HG03108 (cell line): Measurements from ENCODE around the gene NUDT8.
"Not testable (repeated sequence)": the region's sequence is repeated elsewhere in the genome, so short reads cannot be mapped to it uniquely, and the experiment has no call there.

Source experiments
- ATAC-seq: cut with Tn5 transposase; IDR thresholded peaks from one replicate; pipeline ENCODE4 v1.9.1; 2021; ENCODE audit warnings: moderate library complexity; ENCODE audit not compliant: unreplicated experiment

The NUDT8 gene

DNA sequence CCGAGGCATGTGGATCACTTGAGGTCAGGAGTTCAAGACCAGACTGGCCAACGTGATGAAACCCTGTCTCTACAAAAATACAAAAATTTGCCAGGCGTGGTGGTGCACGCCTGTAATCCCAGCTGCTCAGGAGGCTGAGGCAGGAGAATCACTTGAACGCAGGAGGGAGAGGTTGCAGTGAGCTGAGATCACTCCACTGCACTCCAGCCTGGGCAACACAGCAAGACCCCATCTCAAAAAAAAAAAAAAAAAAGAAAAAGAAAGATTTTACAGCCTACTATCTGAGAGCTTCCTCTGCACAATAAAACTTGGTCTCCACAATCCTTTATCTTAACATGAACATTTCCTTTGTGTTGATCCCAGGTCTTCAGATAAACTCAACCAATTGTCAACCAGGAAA lies 31.0 kb upstream of the NUDT8 start:
- ATAC-seq = not testable (repeated sequence)

DNA sequence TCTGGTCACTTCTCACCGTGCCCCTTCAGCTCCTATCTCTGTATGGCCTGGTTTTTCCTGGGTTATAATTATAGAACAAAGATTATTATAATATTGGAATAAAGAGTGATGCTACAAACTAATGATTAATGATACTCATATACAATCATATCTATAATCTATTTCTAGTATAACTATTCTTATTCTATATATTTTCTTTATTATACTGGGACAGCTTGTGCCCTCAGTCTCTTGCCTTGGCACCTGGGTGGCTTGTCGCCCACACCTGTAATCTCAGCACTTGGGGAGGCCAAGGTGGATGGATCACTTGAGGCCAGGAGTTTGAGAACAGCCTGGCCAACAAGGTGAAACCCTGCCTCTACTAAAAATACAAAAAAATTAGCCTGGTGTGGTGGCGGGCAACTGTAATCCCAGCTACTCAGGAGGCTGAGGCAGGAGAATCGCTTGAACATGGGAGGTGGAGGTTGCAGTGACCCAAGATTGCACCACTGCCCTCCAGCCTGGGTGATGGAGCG lies 30.0 kb upstream of the NUDT8 start:
- not testable (repeated sequence) for ATAC-seq

DNA sequence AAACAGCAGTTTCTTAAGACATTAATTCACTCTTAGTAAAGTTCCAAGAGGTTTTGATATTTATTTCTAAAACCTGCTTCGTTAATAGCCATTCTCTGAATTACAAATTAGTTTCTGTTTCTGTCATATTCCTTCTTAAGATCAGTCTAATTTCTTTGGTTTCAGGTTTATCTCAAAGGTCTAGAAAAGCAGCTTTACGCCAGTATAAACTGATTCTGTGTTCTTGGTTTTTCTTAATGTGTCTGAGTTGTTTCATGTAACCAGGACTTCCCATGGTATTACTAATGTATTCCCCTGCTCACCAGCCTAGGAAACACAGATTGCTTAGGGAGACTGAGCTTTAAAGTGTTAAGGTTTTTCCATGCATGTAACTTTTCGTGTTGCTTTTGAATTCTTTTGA lies 27.6 kb upstream of the NUDT8 start:
- no peak for ATAC-seq

GRCh38 chr11:67656278-67656922 lies 26.7 kb upstream of the NUDT8 start:
- ATAC-seq = no peak

DNA sequence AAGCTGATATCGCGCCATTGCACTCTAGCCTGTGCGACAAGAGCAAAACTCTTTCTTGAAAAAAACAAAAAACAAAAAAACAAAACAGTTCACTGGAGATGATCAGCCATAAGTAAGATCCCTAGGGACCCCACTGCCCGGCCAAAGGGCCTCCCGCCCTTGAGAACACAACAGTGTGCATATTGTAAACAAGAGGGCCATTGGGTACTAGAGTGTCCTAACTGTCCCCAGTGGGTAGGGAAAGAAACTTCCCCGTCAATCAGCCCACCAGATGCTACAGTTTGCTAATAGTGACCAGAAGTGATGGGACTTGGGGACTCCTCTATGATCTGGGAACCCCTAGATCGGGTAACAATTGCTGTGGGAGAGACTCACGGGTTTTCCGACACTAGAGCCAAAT lies 24.5 kb upstream of the NUDT8 start:
- no peak for ATAC-seq

GRCh38 chr11:67652965-67653845 lies 23.5 kb upstream of the NUDT8 start:
- no peak for ATAC-seq

DNA sequence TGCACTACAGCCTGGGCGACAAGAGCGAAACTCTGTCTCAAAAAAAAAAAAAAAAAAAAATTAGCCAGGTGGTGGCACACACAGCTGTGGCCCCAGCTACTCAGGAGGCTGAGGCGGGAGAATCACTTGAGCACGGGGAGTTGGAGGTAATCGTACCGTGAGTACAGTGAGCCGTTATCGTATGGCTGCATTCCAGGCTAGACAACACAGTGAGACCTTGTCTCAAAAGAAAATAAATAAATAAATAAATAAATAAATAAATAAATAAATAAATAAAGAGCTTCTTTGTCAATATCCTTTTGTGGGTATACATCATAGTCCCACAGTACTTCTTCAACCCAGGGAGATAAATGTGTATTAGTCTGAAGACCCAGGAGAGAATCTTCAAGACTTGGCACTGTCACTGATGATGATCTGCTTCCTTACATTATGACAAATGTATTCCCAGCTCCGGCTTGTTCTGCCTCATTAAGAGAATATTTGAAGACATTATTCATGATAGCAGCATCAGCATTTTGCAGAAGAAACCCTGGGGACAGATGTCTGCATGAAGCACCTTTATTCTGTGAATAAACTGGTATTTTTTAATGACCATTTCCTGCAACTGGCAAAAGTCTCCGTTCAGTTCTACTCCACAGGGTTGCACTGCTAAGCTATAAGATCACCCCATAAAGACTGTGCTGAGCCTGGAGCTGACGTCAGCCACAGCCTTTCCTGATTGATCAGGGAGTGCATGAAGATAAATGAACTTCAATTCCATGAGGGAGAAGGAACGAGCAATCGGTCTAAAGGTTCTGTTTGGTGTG lies 22.4 kb upstream of the NUDT8 start:
- ATAC-seq = no peak

DNA sequence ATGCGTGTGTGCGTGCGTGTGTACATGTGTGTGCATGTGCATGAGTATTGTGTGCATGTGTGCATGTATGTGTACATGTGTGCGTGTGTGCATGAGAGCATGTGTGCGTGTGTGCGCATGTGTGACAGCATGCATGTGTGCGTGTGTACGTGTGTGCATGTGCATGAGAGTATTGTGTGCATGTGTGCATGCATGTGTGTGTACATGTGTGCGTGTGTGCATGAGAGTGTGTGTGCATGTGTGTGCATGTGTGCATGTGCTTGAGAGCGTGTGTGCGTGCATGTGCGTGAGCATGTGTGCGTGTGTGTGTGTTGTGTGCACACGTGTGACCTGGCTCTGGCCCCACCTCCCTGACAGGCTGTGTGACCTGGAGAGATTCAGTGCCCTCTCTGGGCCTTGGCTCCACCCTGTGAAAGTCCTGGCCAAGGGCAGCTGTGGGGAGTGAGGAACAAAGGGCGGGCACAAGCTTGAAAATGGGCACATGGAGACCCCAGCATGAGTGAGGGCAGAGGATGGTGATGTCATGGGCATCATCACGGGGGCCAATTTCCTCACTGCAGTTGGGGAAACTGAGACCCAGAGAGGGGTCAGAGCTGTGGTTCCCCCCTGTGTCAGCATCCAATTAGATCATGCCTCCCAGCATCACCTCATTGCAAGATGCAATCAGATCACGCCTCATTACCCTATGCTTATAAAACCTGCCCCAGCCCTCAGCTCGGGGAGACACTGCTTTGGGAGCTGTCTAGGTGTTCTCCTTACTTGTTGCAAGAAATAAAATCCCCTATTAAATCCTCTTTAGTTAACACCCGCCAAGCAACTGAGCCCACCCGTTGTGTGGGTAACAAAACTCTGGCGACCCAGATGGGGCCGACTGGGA lies 20.1 kb upstream of the NUDT8 start:
- no peak for ATAC-seq

- ATAC-seq = no peak
Measured at GRCh38 chr11:67648796-67649613, 19.3 kb upstream of the NUDT8 start.

GRCh38 chr11:67648140-67648795 lies 18.5 kb upstream of the NUDT8 start:
- ATAC-seq = peak; percentile 49

GRCh38 chr11:67647471-67647870 lies 17.7 kb upstream of the NUDT8 start:
- ATAC-seq = no peak

DNA sequence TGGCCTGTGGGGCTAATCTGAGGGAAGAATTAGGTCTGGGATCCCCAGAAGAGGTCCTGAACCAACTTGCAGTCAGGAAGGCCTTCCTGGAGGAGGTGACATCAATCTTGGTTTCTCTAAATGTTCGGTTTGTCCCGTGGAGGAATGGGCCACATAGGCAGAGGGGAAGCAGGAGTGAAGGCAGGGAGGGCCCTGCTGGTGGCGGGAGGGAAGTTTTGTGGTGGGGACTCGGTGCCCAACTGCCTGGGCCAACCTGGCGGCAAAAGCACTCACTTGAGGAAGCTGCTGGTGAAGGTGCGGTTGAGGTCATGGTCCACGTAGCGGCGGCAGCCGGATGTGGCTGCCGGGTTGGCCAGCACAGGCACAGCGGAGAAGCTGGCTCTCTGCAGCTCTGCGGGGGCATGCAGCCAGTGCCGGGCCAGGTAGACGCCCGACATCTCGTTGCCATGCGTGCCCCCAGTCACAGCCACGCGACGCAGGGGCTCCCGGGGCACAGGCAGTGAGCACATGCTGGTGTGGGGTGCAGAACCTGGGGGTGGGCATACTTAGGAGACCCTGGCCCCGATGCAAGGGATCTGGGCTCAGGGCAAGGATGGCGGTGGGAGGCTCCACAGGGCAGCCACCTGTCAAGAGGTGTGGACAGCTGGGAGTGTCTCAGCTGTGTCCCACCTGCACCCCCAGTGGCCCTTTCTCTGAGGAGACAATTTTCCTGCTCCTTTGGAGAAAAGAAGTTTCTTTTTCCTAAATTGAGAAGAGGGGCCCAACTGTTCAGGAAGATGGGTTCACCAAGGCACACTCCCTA lies 17.0 kb upstream of the NUDT8 start:
- no peak for ATAC-seq

DNA sequence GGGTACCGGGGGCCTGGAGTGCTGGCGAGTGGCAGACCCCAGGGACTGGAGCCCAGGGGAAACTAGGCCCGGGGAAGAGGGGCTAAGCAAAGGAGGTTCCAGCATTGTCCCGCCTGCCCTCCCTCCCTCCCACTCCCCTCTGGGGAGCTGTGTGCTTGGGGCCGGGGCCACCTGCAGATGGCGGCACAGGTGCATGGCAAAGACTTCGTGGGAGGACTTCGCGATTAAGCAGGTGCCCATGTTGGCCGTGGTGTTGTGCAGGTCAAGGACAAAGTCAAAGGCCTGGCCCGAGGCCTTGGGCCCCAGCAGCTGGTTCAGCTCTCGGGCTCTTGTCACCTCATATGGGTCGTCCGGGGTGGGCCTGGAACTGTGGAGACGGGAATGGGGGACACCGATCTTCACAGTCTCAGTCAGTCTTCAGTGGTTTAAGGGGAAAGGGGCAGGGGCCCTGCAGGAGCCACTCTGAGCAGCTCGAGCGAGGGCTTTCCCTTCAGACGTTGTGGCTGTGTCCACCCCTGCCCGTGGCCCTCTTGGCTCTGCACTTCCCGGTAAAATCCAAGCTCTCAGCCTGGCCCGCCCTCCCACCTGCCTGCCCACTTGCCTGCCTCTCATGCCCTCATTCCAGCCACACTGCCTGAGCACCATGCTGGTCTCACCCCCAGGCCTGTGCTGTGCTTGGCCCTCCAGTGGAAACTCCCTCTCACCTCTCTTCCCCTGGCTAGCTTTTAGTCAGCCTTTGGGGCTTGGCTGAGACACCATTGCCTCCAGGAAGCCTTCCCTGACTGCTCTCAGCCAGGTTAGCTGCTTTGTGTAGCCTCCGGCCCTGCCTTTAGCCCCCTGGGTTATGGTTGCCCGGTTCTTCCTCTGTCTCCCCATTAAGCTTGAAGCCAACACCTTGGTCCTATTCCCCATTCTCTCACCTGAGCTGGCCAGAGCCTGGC lies 16.1 kb upstream of the NUDT8 start:
- ATAC-seq = no peak

DNA sequence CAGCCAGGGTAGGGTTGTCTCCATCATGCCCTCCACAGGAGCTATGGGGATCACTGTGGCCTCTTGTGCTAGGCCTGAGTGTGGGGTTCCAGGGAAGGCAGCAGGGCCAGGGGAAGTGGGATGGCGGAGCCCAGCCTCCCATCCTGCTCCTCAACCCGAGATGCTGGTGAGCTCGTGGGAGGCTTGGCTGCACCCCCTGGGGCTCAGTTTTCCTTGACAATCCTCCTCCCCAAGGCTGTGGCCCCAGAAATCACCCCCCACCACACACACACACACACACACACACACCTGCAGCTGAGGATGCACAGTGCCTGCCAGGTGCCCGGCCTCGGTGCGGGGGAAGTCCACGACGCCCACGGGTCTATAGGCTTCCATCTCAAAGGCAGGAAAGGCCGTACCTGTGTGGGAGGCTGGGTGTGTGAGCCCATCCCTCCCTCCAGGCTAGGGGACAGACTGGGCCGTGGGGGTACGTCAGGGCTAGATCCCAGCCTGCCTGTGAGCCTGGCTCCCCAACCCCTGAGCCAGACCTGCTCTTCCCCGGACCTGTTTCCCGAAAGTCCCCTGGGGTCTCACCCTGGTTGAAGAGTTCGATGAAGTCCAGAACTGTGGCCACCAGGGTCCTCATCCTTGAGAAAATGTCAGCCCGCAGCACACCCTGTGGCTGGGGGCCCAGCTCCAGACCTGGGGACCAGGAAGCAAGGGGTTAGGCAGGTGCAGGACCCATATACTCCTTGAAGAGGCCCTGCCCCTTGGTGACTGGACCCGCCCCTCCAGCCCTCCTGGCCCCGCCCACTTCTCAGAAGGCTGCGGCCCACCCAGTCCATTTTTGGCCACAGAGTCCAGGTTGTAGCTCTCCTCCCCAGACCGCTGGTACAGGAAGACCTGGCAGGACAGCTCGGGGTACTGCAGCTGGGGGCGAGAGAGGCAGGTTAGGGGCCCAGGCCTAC lies 15.0 kb upstream of the NUDT8 start:
- no peak for ATAC-seq

- no peak for ATAC-seq
Measured at GRCh38 chr11:67644042-67644441, 14.3 kb upstream of the NUDT8 start.
